ENCODE results near the gene SORCS2. TPM values are rescaled to one million over a fixed set of nuclear protein-coding genes. Genes with fewer than 3 reads are reported as not detected.

Gene SORCS2
- total RNA-seq, 1 experiment from 2014 or later, result 0.06 TPM

GRCh38 chr4:7347981-7348380 is 155.6 kb downstream of the SORCS2 start:
- no TSS peak for BruUV-seq (replicated peaks)
- no peaks in the 10 kb centered on the region for H3K4me1 ChIP-seq (ENCODE audit: insufficient read depth, low read length, poor library complexity, severe bottlenecking)
- no peak for TF ChIP-seq CTCF (conservative IDR thresholded peaks at IDR 0.05; ENCODE audit: low read depth, low read length)
- TF ChIP-seq EZH2 (IDR thresholded peaks at IDR 0.05; ENCODE audit: borderline replicate concordance, low read depth, low read length, poor library complexity, severe bottlenecking), result no peak
- no peaks in the 10 kb centered on the region for H3K27me3 ChIP-seq (replicated peaks; ENCODE audit: insufficient read depth, low read depth, low read length, poor library complexity)
- no peaks in the 10 kb centered on the region for H3K9me3 ChIP-seq (ENCODE audit: low read depth, low read length, poor library complexity, severe bottlenecking)
- no peak for DNase-seq (ENCODE audit: low spot score)
- no peaks in the 10 kb centered on the region for H3K36me3 ChIP-seq (ENCODE audit: insufficient read depth, low read length, poor library complexity, severe bottlenecking)
- intact Hi-C loops (cut with micrococcal nuclease; ENCODE audit: unreplicated experiment), result no loop called here
- ChIA-PET CTCF (no interaction called here), POLR2A (ENCODE audit: low non-redundant PET) (no interaction called here)
- no peak overlapping the region for H3K27ac ChIP-seq (ENCODE audit: low read depth, low read length, poor library complexity, severe bottlenecking)
- H3K4me3 ChIP-seq (ENCODE audit: low read depth, low read length, poor library complexity, severe bottlenecking), result no peak overlapping the region

- Histone ChIP-seq H3K27me3 (replicated peaks; ENCODE audit: insufficient read depth, low read depth, low read length, poor library complexity) (no peaks in the 10 kb centered on the region), H3K4me1 (ENCODE audit: insufficient read depth, low read length, poor library complexity, severe bottlenecking) (no peaks in the 10 kb centered on the region), H3K9me3 (ENCODE audit: low read depth, low read length, poor library complexity, severe bottlenecking) (no peaks in the 10 kb centered on the region), H3K27ac (ENCODE audit: low read depth, low read length, poor library complexity, severe bottlenecking) (no peak overlapping the region), H3K36me3 (ENCODE audit: insufficient read depth, low read length, poor library complexity, severe bottlenecking) (no peaks in the 10 kb centered on the region), H3K4me3 (ENCODE audit: low read depth, low read length, poor library complexity, severe bottlenecking) (no peak overlapping the region)
- ChIA-PET POLR2A (ENCODE audit: low non-redundant PET) (no interaction called here), CTCF (no interaction called here)
- intact Hi-C loops (cut with micrococcal nuclease; ENCODE audit: unreplicated experiment), result no loop called here
- DNase-seq (ENCODE audit: low spot score), result no peak
- no peak for TF ChIP-seq EZH2 (IDR thresholded peaks at IDR 0.05; ENCODE audit: borderline replicate concordance, low read depth, low read length, poor library complexity, severe bottlenecking)
- TF ChIP-seq CTCF (conservative IDR thresholded peaks at IDR 0.05; ENCODE audit: low read depth, low read length), result no peak
- no TSS peak for BruUV-seq (replicated peaks)
These were observed 156.9 kb downstream of the SORCS2 start for GRCh38 chr4:7348946-7349900.

DNA sequence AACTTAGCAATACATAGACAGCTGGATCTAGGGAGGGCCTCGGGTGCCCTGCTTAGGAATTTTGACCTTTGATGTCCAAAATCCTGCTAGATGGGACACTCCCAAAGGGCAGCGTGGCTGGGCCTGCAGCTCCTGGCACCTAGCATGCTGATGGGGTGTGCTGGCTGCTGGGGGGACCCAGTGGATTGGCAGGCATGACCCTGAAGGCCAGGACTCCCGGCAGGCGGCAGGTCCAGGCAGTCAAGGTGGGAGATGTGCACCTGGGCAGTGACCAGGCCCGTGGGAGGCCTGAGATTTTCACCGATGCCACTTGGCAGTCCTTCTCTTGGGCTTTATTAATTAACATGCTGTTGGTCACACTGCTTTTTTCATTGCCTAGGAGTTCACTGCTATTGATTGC is 158.1 kb downstream of the SORCS2 start:
- no peaks in the 10 kb centered on the region for H3K9me3 ChIP-seq (ENCODE audit: low read depth, low read length, poor library complexity, severe bottlenecking)
- H3K4me3 ChIP-seq (ENCODE audit: low read depth, low read length, poor library complexity, severe bottlenecking), result no peak overlapping the region
- POLR2A ChIA-PET (ENCODE audit: low non-redundant PET), result no interaction called here
- no peak overlapping the region for H3K27ac ChIP-seq (ENCODE audit: low read depth, low read length, poor library complexity, severe bottlenecking)
- BruUV-seq (replicated peaks), result no TSS peak
- no peak for TF ChIP-seq EZH2 (IDR thresholded peaks at IDR 0.05; ENCODE audit: borderline replicate concordance, low read depth, low read length, poor library complexity, severe bottlenecking)
- no peak for TF ChIP-seq CTCF (conservative IDR thresholded peaks at IDR 0.05; ENCODE audit: low read depth, low read length)
- H3K4me1 ChIP-seq (ENCODE audit: insufficient read depth, low read length, poor library complexity, severe bottlenecking), result no peaks in the 10 kb centered on the region
- H3K27me3 ChIP-seq (replicated peaks; ENCODE audit: insufficient read depth, low read depth, low read length, poor library complexity), result no peaks in the 10 kb centered on the region
- intact Hi-C loops (cut with micrococcal nuclease; ENCODE audit: unreplicated experiment), result no loop called here
- H3K36me3 ChIP-seq (ENCODE audit: insufficient read depth, low read length, poor library complexity, severe bottlenecking), result no peaks in the 10 kb centered on the region
- no peak for DNase-seq (ENCODE audit: low spot score)
- CTCF ChIA-PET, result no interaction called here

Measured in A673 (cell line).